Gastroesophageal sphincter (tissue), 4 donors: ENCODE results near the gene ABCA5. TPM values are rescaled to one million over a fixed set of nuclear protein-coding genes. Genes with fewer than 3 reads are reported as not detected.

Experiments used
- ATAC-seq: fragments of 150-250 bp; one replicate; pipeline ENCODE4 v1.9.1; 2016; ENCODE audit warnings: mild to moderate bottlenecking, moderate library complexity
- H3K27ac ChIP-seq, 4 donors: fragments of 200-600 bp; sonication (generic) in 3 of 4; 1 replicate in 3 of 4; 2 replicates in 1 of 4; pipeline ENCODE4 v1.5.1; 2016 to 2019
- H3K27me3 ChIP-seq: fragments of 200-600 bp; sonication (generic); one replicate; pipeline ENCODE4 v1.5.1; 2019
- H3K36me3 ChIP-seq, 2 donors: fragments of 200-600 bp; sonication (generic); one replicate each; pipeline ENCODE4 v1.5.1; 2019; ENCODE audit warnings: control low read depth in 1 of 2
- H3K4me1 ChIP-seq, 3 donors: fragments of 200-600 bp; sonication (generic); 1 replicate in 2 of 3; 2 replicates in 1 of 3; pipeline ENCODE4 v1.5.1; 2016 to 2019; ENCODE audit warnings: control low read depth in 2 of 3
- H3K4me3 ChIP-seq, 2 donors: fragments of 200-600 bp; sonication (generic); one replicate each; pipeline ENCODE4 v1.5.1; 2019; ENCODE audit warnings: mild to moderate bottlenecking in 1 of 2, moderate library complexity in 1 of 2
- H3K9me3 ChIP-seq, 3 donors: fragments of 200-600 bp; sonication (generic); one replicate each; pipeline ENCODE4 v1.5.1; 2017 to 2019; ENCODE audit warnings: control low read depth in 2 of 3
- CTCF ChIP-seq, 4 experiments: fragments of 200-600 bp in 2 of 4; fragments of 450-650 bp in 2 of 4; sonication (generic) in 1 of 4; IDR thresholded peaks; one replicate each; pipeline ENCODE4 v1.5.1; 2017 to 2019; ENCODE audit warnings: antibody characterized with exemption in 4 of 4, mild to moderate bottlenecking in 2 of 4, moderate library complexity in 2 of 4
- EP300 ChIP-seq: sonication (generic); formaldehyde crosslinking; IDR thresholded peaks from one replicate; pipeline ENCODE4 v1.6.1; 2017; ENCODE audit warnings: antibody characterized with exemption, mild to moderate bottlenecking
- POLR2A ChIP-seq, 2 donors: fragments of 450-650 bp; IDR thresholded peaks; one replicate each; pipeline ENCODE4 v1.6.1; 2017; ENCODE audit warnings: antibody characterized with exemption in 2 of 2, mild to moderate bottlenecking in 2 of 2, moderate library complexity in 1 of 2
- POLR2AphosphoS5 ChIP-seq: sonication (generic); formaldehyde crosslinking; IDR thresholded peaks from one replicate; pipeline ENCODE4 v1.6.1; 2017; ENCODE audit warnings: antibody characterized with exemption
- WGBS, 2 donors: methylation state at CpG; one replicate each; pipeline ENCODE4 v1.1.5; 2018; ENCODE audit warnings: low coverage in 1 of 2; 5-methylcytosine and 5-hydroxymethylcytosine counted together
- total RNA-seq, 4 donors: library from RNA; depleted of rRNA; stranded (reverse); fragments of >200 nt; gene quantifications; one replicate each; pipeline ENCODE4 v1.1.0, GENCODE V29; 2016

The ABCA5 gene
- total RNA-seq, 4 donors from 2014 or later = 9.4 to 42.0 (median 22.0) TPM

- Histone ChIP-seq H3K4me3 (no peak overlapping the region), H3K4me1 (no peaks in the 10 kb centered on the region), H3K27me3 (no peaks in the 10 kb centered on the region), H3K36me3 (no peaks in the 10 kb centered on the region), H3K9me3 (no peaks in the 10 kb centered on the region), H3K27ac (no peak overlapping the region)
- no peak for TF ChIP-seq POLR2A (IDR thresholded peaks at IDR 0.05)
- TF ChIP-seq CTCF (IDR thresholded peaks at IDR 0.05) = no peak
- TF ChIP-seq EP300 = no peak
- no peak for TF ChIP-seq POLR2AphosphoS5
- no peak for ATAC-seq
Observed at GRCh38 chr17:69333561-69333960, 6.6 kb upstream of the ABCA5 start.

- no peak overlapping the region for H3K4me3 ChIP-seq
- no peak overlapping the region for H3K27ac ChIP-seq
- H3K36me3 ChIP-seq = no peaks in the 10 kb centered on the region
- no peak for TF ChIP-seq EP300
- WGBS, 2 donors = 73 to 100% methylated on average over 1 to 2 of the region's 2 CpGs
- no peaks in the 10 kb centered on the region for H3K9me3 ChIP-seq
- H3K27me3 ChIP-seq = no peaks in the 10 kb centered on the region
- no peak for ATAC-seq
- H3K4me1 ChIP-seq = peaks cover 0 to 6% (median 0%) of the 10 kb centered on the region in 3 donors
Observed at GRCh38 chr17:69331756-69332155, 4.8 kb upstream of the ABCA5 start.

- Histone ChIP-seq H3K27ac (peak overlapping the region; percentile 76 to 95 (median 89)), H3K9me3 (no peaks in the 10 kb centered on the region), H3K4me1 (peaks cover 0 to 27% (median 5%) of the 10 kb centered on the region in 3 donors), H3K36me3 (no peaks in the 10 kb centered on the region), H3K4me3 (peak overlapping the region; percentile 75 to 85), H3K27me3 (no peaks in the 10 kb centered on the region)
- no peak for TF ChIP-seq EP300
- no peak for TF ChIP-seq CTCF (IDR thresholded peaks at IDR 0.05)
- no peak for TF ChIP-seq POLR2A (IDR thresholded peaks at IDR 0.05)
- TF ChIP-seq POLR2AphosphoS5 = no peak
- ATAC-seq = no peak
- 0 to 8% methylated on average over 6 to 14 of the region's 51 CpGs for WGBS, 2 donors
Observed at GRCh38 chr17:69326377-69327059, 415 bp downstream of the ABCA5 start.

GRCh38 chr17:69325518-69326376 lies 1.2 kb downstream of the ABCA5 start:
- Histone ChIP-seq H3K9me3 (no peaks in the 10 kb centered on the region), H3K4me1 (peaks cover 0 to 27% (median 5%) of the 10 kb centered on the region in 3 donors), H3K27ac (peak overlapping the region; percentile 76 to 95 (median 89)), H3K27me3 (no peaks in the 10 kb centered on the region), H3K4me3 (peak overlapping the region; percentile 75 to 85), H3K36me3 (no peaks in the 10 kb centered on the region)
- no peak for TF ChIP-seq EP300
- TF ChIP-seq CTCF (IDR thresholded peaks at IDR 0.05) = no peak
- TF ChIP-seq POLR2AphosphoS5 = no peak
- TF ChIP-seq POLR2A (IDR thresholded peaks at IDR 0.05) = no peak
- ATAC-seq = no peak
- 43 to 54% methylated on average over 13 to 15 of the region's 15 CpGs for WGBS, 2 donors

GRCh38 chr17:69323806-69324205 lies 3.1 kb downstream of the ABCA5 start:
- no peak overlapping the region for H3K27ac ChIP-seq
- TF ChIP-seq POLR2A (IDR thresholded peaks at IDR 0.05) (no peak), EP300 (no peak), CTCF (IDR thresholded peaks at IDR 0.05) (no peak), POLR2AphosphoS5 (no peak)
- 40 to 56% methylated on average over 1 of the region's 1 CpG for WGBS, 2 donors

More at GRCh38 chr17:69323806-69324205, 3.1 kb downstream of the ABCA5 start:
- Histone ChIP-seq H3K4me3 (no peak overlapping the region), H3K9me3 (no peaks in the 10 kb centered on the region), H3K36me3 (no peaks in the 10 kb centered on the region), H3K27me3 (no peaks in the 10 kb centered on the region), H3K4me1 (peaks cover 0 to 27% (median 5%) of the 10 kb centered on the region in 3 donors)
- no peak for ATAC-seq
